C4-2B (cell line): ENCODE data around the gene KCTD16.

Experiments used
- ZFX ChIP-seq: fragments of 450-650 bp; IDR thresholded peaks from 2 replicates; pipeline ENCODE4 v1.6.1; 2017
- TF ChIP-seq, protein P1 (sequence below): fragments of 450-650 bp; conservative IDR thresholded peaks from 2 replicates; pipeline ENCODE4 v1.5.1; 2017; ENCODE audit warnings: mild to moderate bottlenecking

GRCh38 chr5:144481861-144482260, 311.2 kb downstream of the KCTD16 start:
- TF ChIP-seq ZFX = no peak
- TF ChIP-seq, protein P1, sequence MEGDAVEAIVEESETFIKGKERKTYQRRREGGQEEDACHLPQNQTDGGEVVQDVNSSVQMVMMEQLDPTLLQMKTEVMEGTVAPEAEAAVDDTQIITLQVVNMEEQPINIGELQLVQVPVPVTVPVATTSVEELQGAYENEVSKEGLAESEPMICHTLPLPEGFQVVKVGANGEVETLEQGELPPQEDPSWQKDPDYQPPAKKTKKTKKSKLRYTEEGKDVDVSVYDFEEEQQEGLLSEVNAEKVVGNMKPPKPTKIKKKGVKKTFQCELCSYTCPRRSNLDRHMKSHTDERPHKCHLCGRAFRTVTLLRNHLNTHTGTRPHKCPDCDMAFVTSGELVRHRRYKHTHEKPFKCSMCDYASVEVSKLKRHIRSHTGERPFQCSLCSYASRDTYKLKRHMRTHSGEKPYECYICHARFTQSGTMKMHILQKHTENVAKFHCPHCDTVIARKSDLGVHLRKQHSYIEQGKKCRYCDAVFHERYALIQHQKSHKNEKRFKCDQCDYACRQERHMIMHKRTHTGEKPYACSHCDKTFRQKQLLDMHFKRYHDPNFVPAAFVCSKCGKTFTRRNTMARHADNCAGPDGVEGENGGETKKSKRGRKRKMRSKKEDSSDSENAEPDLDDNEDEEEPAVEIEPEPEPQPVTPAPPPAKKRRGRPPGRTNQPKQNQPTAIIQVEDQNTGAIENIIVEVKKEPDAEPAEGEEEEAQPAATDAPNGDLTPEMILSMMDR = no peak
